ENCODE measurements around the gene WARS2.

Gene WARS2

DNA sequence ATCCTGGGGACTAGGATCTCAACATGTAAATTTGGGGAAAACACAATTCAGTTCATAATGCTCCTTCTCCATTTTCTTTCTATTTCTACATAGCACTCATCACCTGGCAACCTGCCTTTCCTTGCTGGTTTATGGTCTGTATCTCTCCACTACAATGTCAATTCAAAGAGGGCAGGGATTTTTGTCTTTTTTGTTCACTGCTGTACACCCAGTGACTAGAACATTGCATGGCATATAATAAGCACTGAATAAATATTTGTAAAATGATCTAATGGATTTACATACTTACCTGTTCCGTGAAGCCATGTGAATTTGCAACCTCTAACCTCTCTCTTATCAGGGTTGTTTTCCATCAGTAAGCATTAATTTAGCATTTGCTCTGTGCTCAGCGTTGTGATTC, 124.9 kb downstream of the WARS2 start:
- no peak for DNase-seq (ENCODE audit: low read depth)

DNA sequence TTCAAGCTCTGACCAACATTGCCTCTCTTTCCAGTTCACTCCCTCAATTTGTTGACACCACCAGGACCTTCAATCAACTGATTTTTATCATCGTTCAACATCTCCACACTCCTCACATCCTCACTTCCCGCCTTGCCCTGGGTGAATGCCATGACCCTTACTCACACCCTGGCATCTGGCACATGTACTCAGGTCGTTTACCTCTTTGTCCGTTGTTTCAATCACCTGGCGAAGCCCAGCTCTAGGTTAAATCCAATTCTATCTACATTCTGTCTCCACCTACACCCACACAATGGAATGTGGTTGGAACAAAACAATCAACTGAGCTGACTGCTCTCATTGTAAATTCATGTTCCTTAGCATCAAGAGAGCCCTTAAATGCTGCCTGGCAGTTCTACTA, 128.1 kb downstream of the WARS2 start:
- DNase-seq (ENCODE audit: low read depth) = no peak

DNA sequence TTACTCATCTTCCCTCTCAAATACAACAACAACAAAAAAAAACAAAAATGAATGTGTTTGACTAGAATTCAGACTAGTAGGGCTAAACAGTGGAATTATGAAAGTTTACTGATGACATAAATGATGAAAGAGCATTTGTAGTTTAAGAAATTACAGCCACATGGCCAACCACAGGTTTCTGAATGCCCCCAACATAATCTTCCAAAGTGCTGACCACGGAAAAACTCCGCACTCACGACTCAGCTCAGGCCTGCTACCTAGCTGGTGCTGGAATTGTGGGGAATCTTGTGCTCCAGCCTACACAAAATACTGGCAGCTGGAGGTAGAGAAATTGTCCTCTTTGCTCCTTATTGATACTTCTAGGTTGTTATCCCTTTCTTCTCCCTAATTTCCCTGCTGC, 128.7 kb downstream of the WARS2 start:
- peak; percentile 32 for DNase-seq (ENCODE audit: low read depth)

DNA sequence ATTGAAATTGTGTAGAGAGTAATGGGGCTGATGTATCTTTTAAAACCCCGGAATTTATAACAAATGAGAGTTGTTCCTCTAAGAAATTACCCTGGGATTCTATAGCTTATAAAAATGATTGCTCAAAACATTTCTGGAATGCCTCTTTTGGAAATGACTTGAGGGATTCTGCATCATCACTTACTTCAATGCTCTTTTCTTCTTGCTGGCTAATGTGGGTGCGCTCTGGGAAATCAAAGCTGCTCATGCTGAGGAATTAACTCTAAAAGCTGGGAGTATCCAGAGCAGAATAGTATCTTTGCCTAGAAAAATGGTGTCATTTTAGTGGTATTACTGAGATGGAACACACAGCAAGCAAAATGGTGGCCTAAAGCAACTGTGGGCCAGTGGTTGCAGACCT, 129.3 kb downstream of the WARS2 start:
- no peak for DNase-seq (ENCODE audit: low read depth)

DNA sequence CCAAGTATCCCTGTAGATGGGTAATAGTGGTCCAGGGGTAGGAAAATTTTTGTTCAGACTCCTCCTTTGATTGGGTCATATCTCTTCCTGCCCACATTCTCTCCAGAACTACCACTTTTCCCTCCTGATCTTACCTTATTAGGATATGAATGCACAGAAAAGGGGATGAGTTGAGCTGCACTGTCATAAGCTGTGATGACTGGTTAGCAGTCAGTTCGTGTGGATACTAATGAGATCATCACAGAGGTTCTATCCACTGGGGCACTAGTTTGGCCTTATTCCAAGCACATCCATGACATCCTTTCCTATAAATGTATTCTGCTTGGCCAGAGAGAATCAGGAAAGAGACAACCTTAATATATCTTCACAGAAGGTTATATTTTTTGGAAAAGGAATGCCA, 130.3 kb downstream of the WARS2 start:
- no peak for DNase-seq (ENCODE audit: low read depth)

DNA sequence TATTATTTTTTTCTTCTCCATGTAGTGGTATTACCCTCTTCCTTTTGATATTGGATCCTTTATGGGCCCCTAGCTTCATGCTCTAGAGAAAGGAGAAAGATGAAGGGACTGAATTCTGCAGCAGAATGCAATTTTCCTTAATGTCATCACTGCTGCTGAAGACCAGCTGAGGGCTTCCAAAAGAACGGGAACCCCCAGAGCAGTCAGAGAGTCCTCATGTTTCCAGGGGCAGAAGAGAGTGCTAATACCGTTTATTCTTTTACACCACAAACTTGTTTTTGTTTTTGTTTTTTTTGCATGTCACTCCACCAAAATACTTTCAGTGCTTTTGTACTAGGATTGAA, 131.2 kb downstream of the WARS2 start:
- DNase-seq (ENCODE audit: low read depth) = no peak

- DNase-seq (ENCODE audit: low read depth) = peak; percentile 58
Observed at GRCh38 chr1:119008483-119009311, 131.8 kb downstream of the WARS2 start.

DNA sequence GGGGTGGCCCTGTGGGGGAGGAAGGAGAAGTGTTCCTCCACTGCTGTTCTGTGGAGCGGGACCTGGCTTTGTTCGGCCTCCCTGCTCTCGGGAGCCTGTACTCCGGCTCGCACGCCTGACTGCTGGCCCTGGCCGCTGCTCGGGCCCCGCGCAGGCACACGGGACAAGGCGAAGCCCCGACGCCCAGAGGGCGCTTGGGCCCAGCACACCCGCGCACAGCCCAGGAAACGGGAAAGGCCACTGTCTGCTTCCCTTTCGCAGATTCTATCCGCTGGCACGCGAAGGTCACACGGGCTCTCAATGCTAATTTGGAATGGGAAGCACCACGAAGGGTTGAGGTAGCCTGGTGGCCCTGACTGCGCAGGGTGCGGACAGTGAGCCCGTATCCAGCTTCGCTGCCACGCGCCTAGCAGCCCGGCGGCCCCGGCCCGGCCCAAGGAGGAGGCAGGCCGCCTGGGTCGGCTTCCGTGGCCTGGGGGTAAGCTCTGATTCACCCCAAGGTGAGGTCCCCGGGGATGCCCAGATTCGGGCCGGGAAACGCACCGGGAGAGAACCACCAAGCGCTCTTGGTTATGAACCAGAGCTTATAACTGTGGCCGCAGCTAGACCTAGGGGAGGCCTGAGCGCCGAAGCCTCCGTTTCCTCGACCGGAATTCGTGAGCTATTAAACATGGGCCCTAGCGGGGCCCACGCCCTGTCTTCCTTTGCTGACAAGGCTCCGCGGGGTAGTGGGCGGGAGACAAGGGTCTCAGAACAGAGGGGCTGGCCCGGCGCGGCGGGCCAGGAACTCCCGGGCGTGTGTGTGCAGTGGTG, 132.6 kb downstream of the WARS2 start:
- no peak for DNase-seq (ENCODE audit: low read depth)

DNA sequence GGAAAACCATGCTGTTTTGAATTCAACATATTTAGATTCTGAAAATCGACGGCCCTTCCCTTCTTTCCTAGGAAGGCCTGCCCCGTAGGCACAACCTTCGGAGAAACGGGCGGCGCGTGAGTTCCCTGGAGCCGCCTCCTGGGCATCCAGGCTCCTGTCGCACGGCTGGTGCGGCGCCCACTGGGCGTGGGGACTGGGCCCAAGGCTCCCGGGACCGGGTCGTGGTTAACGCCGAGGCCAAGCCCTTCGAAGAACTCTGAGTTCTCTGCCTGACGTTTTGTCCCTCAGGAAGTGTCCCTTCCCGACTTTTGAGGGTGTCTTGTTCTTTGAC, 133.1 kb downstream of the WARS2 start:
- no peak for DNase-seq (ENCODE audit: low read depth)

DNA sequence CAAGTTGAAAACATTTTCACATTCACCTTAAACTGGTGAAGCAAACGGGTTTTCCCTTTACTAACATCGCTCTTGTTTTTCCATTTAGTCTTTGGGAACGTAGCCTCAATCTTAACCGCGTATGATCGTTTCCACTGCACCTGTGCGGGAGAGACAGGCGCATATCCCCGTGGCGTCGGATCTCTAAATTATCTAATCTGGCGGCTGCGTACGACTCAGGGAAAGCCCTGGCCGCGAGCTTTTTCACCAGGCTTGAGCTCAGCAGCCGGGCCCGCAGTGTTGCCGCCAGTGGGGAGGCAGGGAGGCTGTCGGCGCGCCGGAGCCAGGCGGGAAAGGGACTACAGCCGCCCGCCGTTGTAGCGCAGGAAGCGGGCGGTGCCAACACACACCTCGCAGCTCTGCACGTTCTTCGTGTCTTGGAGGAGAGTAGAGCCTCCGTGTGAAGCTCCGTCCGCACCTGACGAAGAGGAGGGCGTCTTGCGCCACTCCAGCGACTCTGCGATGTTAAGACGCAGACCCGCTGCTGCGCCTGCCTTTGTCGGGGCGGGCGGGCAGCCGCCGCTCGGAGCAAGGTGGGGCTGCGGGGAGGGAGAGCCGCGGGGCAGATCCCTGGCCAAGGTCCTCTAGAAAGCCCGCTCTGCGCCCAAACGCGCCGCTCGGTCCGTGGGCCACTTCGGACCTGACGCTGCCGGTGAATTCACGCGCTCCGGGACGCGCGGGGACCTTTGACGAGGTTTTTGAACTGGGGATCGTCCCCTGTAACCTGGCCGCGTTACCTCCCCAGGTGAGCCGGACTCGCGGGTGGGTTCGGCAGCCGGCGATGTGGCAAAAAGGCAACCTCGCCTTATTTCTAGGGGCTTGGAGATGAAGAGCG, 133.8 kb downstream of the WARS2 start:
- DNase-seq (ENCODE audit: low read depth) = no peak

- no peak for DNase-seq (ENCODE audit: low read depth)
Observed at GRCh38 chr1:119005724-119006405, 134.6 kb downstream of the WARS2 start.

GRCh38 chr1:119004781-119005180, 135.7 kb downstream of the WARS2 start:
- no peak for DNase-seq (ENCODE audit: low read depth)

GRCh38 chr1:119004129-119004527, 136.3 kb downstream of the WARS2 start:
- DNase-seq (ENCODE audit: low read depth) = no peak

- no peak for DNase-seq (ENCODE audit: low read depth)
Observed at GRCh38 chr1:119003413-119004128, 136.9 kb downstream of the WARS2 start.

GRCh38 chr1:119002028-119002686, 138.3 kb downstream of the WARS2 start:
- DNase-seq (ENCODE audit: low read depth) = peak; percentile 78

DNA sequence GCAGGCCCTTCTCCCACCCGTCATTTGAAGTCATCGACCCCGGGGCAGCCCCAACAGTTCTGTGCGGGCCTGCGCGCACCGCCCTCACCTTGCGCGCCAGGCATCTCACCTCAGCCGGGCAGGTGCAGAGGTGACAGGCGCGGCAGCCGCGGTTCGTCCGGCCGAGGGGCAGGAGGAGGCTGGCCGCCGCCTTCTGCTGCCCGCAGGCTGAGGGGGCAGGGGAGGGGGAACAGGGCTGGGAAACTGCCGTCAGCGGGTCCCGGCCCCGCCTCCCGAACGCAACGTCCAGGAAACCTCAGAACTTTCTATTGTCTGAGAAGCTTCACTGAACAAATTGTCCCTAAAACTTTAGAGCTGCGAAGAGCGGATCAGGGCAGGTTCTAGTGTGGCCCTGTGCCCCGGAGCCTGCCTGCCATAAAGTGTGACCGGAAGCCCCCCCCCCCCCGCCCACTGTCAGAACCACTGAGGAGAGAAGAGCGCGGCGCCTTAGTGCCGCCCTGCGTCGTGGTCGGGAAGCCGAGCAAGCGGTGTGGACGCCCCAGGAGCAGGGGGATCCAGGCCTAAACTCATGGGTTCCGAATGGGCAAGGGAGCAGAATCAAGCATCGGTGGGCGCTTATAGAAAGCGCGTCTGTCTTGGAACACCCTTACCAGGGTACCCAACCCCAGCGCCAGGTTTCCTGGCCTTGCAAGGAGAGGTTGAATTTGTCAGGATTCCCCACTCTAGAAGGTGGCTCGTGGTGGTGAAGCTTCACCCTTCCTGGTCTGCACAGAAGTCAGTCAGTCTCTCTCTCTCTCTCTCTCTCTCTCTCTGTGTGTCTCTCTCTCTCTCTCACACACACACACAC, 139.0 kb downstream of the WARS2 start:
- DNase-seq (ENCODE audit: low read depth) = no peak

DNA sequence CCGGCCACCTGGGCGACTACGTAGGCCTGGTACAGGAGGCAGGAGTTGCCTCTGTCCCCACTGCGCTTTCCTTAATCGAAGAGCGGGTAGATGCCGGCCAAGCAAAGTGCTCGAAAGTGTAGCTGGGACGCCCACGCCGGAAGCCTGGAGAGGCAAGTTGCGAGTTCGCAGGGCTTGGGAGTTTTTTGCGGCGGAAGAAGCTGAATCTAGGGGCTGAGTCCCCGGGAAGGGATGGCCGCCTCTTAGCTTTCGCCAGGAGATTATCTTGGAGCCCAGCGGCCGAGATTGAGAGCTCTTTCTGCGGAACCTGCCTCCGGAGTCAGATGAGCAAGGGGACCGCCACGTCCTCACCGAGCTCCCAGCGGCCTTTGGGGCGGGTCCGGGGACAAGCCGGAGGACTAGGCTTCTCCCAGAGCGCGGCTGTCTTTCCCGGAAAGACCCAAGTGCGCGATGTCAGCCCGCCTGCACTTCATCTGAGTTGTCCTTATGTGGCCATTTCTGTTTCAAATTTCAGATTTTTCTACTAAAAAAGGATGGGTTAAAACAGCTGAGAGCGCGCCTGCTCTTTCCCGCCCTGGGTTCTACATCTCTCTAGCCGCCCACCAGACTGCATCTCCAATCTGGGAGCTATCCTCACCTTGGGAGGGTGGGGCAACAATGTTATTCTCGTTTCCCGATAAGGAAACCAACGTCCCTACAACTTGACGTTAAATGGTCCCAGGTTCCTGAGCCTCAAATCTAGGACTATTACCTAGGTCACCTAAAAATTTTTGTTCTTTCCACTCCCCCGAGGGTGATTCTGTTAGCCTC, 139.9 kb downstream of the WARS2 start:
- DNase-seq (ENCODE audit: low read depth) = no peak

DNA sequence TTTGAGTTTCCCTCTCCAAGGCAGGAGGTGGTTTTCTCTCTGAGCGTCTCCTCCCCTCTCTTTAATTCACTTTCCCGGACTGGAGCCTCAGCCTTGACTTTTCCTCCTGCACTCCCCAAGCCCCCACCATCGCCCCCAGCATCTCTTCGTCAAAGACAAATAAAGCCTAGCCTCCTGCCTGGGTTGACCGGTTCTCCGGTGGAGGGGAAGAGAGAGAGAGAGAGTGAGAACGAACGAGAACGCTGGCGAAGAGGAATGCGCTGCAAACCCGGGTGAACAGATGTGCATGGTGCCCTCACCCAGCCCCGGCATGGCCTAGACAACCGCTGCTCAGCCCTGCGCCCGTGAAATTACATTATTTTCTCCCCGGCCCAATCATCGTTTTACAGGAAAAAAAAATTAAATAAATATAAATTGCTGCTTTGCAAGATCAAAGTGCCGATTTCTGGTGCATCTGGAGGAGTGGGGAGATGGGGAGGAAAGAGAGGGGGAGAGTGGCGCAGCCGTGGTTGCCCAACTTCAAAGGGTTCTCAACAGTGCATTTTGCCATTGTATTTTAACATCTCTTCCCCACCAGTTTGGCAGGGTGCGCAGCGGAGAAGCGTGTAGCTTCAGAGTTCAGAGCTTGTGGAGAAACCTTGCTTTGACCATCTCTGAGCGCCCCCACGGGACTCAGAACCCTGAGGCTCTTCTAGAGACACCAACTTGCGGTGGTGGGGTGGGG, 140.9 kb downstream of the WARS2 start:
- DNase-seq (ENCODE audit: low read depth) = no peak
